Measurements from ENCODE around the gene SELENOF.

SELENOF gene

DNA sequence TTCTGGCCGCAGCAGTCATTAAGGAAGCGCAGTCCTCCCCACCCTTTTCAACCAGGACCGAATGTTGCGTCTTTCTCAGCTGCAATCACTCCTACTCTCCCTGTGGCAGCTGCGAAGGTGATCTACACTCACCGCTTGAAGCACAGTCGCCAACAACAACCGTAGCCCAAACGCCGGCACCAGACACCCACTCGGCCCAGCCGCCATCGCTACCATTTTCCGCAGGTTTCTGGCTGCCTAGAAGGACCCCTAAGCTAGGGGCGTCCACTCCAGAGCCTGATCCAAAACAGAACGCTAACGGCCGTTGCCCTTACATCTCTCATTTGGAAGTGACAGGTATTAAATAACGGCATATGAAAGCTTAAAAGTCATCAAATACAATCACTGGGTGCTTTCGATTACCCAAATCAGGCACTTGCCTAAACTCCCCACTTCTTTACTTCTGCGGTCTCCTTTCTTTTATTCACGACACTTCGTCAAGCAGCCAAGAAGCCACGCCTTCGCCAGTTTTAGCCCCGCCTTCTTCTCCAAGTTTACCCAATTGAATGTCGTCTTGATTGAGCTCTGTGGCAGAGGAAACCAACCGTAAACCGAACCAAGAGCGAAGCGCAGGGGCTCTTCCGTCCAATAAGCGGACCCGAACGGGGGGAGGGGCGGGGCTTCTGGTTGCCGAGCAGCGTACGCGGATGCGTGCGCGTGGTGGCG lies at the start of gene SELENOF:
Gene SELENOF (minus strand): TSS at position 231 of the 705 bp plus-strand sequence. CDS start 15 bp downstream, at position 216.
- DNase-seq = peak; percentile 100

DNA sequence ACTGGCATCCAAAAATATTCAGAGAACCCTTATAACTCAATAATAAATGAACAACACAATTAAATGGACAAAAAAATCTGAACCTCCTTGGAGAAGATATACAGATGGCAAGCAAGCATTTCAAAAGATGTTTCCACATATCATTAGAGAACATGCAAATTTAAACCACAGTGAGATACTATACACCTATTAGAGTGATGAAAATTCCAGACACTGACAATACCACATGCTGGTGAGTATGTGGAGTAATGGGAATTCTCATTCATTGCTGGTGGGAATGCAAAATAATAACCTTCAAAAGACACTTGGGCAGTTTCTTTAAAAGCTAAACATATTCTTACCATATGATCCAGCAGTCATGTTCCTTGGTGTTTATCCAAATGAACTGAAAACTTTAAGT lies 46.6 kb upstream of the SELENOF start:
- no peak for DNase-seq

GRCh38 chr1:86957221-86957620 lies 43.3 kb upstream of the SELENOF start:
- no peak for DNase-seq

- DNase-seq = no peak
Measured at GRCh38 chr1:86956221-86956620, 42.3 kb upstream of the SELENOF start.

DNA sequence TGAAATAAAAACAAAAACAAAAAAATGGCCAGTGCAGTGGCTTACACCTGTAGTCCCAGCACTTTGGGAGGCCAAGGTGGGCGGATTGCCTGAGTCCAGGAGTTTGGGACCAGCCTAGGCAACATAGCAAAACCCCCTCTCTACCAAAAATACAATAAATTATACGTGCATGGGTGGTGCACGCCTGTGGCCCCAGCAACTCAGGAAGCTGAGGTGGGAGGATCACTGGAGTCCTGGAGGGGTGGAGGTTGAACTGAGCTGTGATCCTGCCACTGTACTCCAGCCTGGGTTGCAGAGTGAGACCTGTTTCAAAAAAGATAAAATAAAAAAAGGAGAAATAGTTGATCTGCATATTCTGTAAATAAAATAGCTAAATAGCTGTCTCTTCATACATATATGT lies 41.8 kb upstream of the SELENOF start:
- no peak for DNase-seq

- DNase-seq = no peak
Measured at GRCh38 chr1:86953167-86953566, 39.2 kb upstream of the SELENOF start.

GRCh38 chr1:86951430-86951829 lies 37.5 kb upstream of the SELENOF start:
- DNase-seq = no peak

- DNase-seq = no peak
Measured at GRCh38 chr1:86950712-86951419, 36.9 kb upstream of the SELENOF start.

DNA sequence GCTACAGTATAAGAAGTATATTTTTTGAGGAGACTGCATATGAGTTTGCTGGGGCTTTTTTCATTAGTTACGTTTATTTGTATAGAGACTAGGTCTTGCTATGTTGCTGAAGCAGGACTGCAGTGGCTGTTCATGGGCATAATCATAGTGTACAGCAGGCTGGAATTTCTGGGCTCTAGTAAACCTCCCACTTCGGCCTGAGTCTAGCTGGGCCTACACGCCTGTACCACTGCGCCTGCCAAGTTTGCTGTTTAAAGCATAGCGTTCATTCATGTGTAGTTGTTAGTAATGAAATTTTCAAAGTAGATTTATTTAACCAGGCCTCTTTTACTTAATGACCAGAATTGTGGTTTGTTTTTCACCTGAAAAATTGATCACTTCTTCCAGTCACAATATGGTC lies 34.3 kb upstream of the SELENOF start:
- DNase-seq = no peak

DNA sequence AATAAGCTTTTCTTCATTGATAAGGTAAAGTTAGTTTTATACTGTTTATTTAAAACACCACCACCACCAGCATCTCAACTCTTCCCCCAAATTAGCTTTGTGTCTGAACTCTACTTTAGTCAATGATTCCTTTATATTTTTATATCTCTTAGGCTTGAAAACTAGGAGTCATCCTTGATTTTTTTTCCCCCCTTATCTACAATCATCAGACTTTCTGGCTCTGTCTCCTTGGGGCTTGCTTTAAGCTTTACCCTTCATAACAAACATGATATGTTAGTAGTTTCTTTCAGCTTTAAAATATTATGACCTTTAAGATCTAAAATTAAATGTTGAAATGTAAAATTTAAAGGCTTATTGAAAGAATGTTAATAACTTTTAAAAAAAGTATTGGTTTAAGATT lies 28.8 kb upstream of the SELENOF start:
- no peak for DNase-seq

DNA sequence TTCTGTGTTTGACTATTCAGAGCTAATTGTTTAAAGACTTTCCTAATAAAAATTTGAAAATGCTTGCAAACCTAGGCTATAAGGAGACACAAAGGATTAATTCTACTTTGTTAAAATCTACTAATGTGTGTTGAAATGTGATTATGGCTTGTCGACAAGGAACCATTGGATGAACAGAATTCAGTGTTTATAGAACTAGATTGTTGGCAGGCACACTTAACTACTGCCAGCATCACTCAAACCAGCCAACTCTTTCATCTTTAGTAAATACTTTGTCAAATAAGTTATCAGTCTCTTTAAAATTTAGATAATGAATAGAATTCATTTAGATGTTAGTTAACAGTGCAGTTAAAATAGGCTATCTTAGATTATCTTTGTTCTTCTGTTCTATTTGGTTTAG lies 28.1 kb upstream of the SELENOF start:
- DNase-seq = no peak

- no peak for DNase-seq
Measured at GRCh38 chr1:86940599-86940998, 26.7 kb upstream of the SELENOF start.

GRCh38 chr1:86939406-86939805 lies 25.5 kb upstream of the SELENOF start:
- DNase-seq = no peak

GRCh38 chr1:86938855-86939254 lies 24.9 kb upstream of the SELENOF start:
- DNase-seq = no peak

DNA sequence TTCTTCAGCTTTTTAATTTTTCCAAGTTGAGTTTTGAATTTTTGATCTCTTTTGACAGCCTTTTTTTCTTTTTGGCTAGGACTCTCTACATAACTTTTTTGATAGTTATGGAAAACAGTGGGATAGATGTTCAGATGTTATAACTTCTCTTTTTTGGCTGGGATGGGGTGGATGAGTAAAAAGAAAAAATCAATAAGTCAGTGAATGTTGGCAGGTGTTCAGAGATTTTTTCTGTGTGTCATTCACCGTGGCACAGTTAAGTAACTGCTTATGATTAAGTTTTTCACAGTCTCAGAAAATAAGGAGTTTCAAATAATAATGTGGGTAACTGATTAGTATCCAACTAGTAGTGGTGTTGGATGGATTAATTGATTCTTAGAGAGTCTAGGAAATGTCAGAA lies 24.5 kb upstream of the SELENOF start:
- DNase-seq = no peak

- DNase-seq = no peak
Measured at GRCh38 chr1:86933562-86934377, 19.8 kb upstream of the SELENOF start.

GRCh38 chr1:86933051-86933450 lies 19.1 kb upstream of the SELENOF start:
- DNase-seq = no peak

DNA sequence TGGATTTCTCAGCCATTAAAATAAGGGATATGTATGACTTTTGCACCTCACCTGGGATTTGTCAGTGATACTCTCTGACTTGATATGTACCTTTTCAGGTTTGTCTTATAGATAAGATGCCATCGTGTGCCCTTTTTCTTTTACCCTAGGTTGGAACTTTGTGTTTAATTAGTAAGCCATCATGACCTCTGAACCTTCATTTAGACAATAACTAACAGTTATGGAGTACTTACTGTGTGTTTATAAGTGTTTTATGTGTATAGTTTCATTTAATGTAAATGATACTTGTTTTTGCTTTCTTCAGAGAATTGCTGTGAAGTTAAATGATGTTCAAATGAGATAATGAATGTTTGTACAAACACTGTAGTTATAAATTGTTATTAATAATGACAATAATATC lies 14.9 kb upstream of the SELENOF start:
- DNase-seq = no peak

DNA sequence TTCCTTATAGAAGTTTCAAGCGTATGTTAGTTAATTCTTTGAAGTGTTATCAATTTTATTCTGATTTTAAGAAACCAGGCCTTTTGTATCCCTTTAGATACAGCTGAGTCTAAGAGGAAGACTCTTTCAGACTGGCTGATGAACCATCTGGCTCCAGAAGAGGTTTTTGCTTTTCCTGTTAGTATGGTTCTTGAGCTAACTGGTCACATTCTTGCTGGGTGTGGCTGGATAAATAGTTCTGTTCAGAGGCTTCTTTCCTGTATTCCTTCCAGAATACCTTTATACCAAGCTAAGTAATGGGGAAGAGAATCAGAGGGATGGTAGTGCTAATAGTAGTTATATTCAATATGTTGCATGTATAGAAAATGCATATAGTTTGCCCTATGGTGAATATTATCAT lies 13.0 kb upstream of the SELENOF start:
- no peak for DNase-seq

DNA sequence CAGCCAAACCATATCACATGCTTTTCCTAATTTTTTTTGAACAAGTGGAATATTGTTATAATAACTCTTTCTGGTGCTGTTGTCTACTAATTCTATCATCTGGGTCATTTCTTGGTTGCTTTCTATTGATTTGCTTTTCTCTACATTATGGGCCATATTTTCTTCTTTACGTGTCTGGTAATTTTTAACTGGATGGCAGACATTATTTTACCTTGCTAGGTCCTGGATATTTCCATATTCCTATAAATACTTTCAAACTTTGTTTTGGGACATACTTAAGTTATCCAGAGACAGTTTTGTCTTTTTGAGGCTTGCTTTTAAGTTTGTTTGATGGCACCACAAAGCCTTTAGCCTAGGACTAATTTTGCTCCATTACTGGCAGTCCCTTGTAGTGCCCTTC lies 11.8 kb upstream of the SELENOF start:
- DNase-seq = no peak

GRCh38 chr1:86924324-86924960 lies 10.5 kb upstream of the SELENOF start:
- DNase-seq = no peak

DNA sequence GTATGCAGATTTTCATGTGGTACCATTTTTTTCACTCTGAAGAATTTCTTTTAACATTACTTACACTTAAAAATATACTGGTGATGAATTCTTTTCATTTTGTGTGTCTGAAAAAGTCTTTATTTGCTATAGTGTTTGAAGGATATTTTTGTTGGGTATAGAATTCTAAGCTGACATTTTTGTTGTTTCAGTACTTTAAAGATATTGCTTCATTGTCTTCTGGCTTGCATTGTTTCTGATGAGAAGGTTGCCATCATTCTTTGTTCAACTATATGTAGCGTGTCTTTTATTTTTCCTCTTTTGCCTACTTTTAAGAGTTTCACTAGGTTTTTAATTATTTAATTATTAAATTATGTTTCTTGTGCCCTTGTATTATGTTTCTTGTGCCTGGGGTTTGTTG lies 8.5 kb upstream of the SELENOF start:
- DNase-seq = no peak

- no peak for DNase-seq
Measured at GRCh38 chr1:86916752-86917151, 2.8 kb upstream of the SELENOF start.
